Measurements from ENCODE around the gene CCDC186.

The CCDC186 gene

GRCh38 chr10:114181971-114182370, 8.0 kb upstream of the CCDC186 start:
- no peak overlapping the region for H3K27ac Mint-ChIP-seq
- no peak for DNase-seq
- H3K27me3 Mint-ChIP-seq, result no peaks in the 10 kb centered on the region
- no peak overlapping the region for H3K4me3 Mint-ChIP-seq
- no peak for ATAC-seq
- H3K4me1 Mint-ChIP-seq, result peaks cover 7% of the 10 kb centered on the region
- no peaks in the 10 kb centered on the region for H3K9me3 Mint-ChIP-seq

GRCh38 chr10:114180937-114181336, 6.9 kb upstream of the CCDC186 start:
- no peaks in the 10 kb centered on the region for H3K9me3 Mint-ChIP-seq
- H3K4me3 Mint-ChIP-seq, result no peak overlapping the region
- peaks cover 7% of the 10 kb centered on the region for H3K4me1 Mint-ChIP-seq
- ATAC-seq (peak; percentile 35), DNase-seq (no peak)
- no peak overlapping the region for H3K27ac Mint-ChIP-seq
- H3K27me3 Mint-ChIP-seq, result no peaks in the 10 kb centered on the region

- Mint-ChIP-seq H3K4me1 (peaks cover 17% of the 10 kb centered on the region), H3K27me3 (no peaks in the 10 kb centered on the region), H3K4me3 (no peak overlapping the region), H3K9me3 (no peaks in the 10 kb centered on the region), H3K27ac (no peak overlapping the region)
- no peak for DNase-seq
- ATAC-seq, result no peak
Measured at GRCh38 chr10:114179747-114180146, 5.7 kb upstream of the CCDC186 start.

- no peak for DNase-seq
- Mint-ChIP-seq H3K9me3 (no peaks in the 10 kb centered on the region), H3K27ac (peak within 1 kb of the TSS in 1 of 2 donors; percentile 62), H3K27me3 (no peaks in the 10 kb centered on the region), H3K4me3 (no peak within 1 kb of the TSS), H3K4me1 (peaks cover 20% of the 10 kb centered on the region)
- no peak for ATAC-seq
Measured at GRCh38 chr10:114179148-114179547, 5.1 kb upstream of the CCDC186 start, which contains the start of gene TDRD1. TSS of gene TDRD1 (plus strand) at chr10:114179353. CDS start at chr10:114187832, 8,479 bp downstream.

- Mint-ChIP-seq H3K4me1 (peaks cover 38% of the 10 kb centered on the region), H3K9me3 (no peaks in the 10 kb centered on the region), H3K27me3 (no peaks in the 10 kb centered on the region), H3K27ac (no peak overlapping the region), H3K4me3 (no peak overlapping the region)
- ATAC-seq (no peak), DNase-seq (no peak)
Measured at GRCh38 chr10:114176511-114176910, 2.5 kb upstream of the CCDC186 start.

GRCh38 chr10:114175667-114176066, 1.7 kb upstream of the CCDC186 start:
- Mint-ChIP-seq H3K27ac (no peak overlapping the region), H3K4me3 (peak overlapping the region in 1 of 2 donors; percentile 34), H3K4me1 (peaks cover 34% of the 10 kb centered on the region), H3K9me3 (no peaks in the 10 kb centered on the region), H3K27me3 (no peaks in the 10 kb centered on the region)
- DNase-seq, result no peak
- ATAC-seq, result no peak

GRCh38 chr10:114174695-114175188, 739 bp upstream of the CCDC186 start:
- Mint-ChIP-seq H3K4me3 (peak overlapping the region; percentile 94 to 100), H3K4me1 (peaks cover 31% of the 10 kb centered on the region), H3K9me3 (no peaks in the 10 kb centered on the region), H3K27ac (peak overlapping the region; percentile 86 to 92), H3K27me3 (no peaks in the 10 kb centered on the region)
- no peak for ATAC-seq
- no peak for DNase-seq

GRCh38 chr10:114173603-114173920, 441 bp downstream of the CCDC186 start:
- DNase-seq (no peak), ATAC-seq (peak; percentile 1)
- H3K4me3 Mint-ChIP-seq, result peak overlapping the region; percentile 94 to 100
- H3K4me1 Mint-ChIP-seq, result peaks cover 33% of the 10 kb centered on the region
- H3K9me3 Mint-ChIP-seq, result peaks cover 4% of the 10 kb centered on the region in 2 donors
- H3K27ac Mint-ChIP-seq, result peak overlapping the region; percentile 97 to 100
- H3K27me3 Mint-ChIP-seq, result no peaks in the 10 kb centered on the region

GRCh38 chr10:114172776-114173602, 1.0 kb downstream of the CCDC186 start:
- Mint-ChIP-seq H3K27me3 (no peaks in the 10 kb centered on the region), H3K4me3 (peak overlapping the region; percentile 94 to 100), H3K4me1 (peaks cover 38% of the 10 kb centered on the region), H3K27ac (peak overlapping the region; percentile 97 to 100), H3K9me3 (peaks cover 7% of the 10 kb centered on the region in 2 donors)
- DNase-seq (no peak), ATAC-seq (no peak)

- Mint-ChIP-seq H3K4me3 (peak overlapping the region; percentile 94 to 100), H3K9me3 (peaks cover 7% of the 10 kb centered on the region in 2 donors), H3K27ac (no peak overlapping the region), H3K27me3 (no peaks in the 10 kb centered on the region), H3K4me1 (peaks cover 38% of the 10 kb centered on the region)
- DNase-seq, result no peak
- no peak for ATAC-seq
Measured at GRCh38 chr10:114172216-114172615, 1.8 kb downstream of the CCDC186 start.

GRCh38 chr10:114168450-114169009, 5.5 kb downstream of the CCDC186 start:
- H3K27ac Mint-ChIP-seq, result no peak overlapping the region
- peaks cover 49% of the 10 kb centered on the region for H3K4me1 Mint-ChIP-seq
- peaks cover 7% of the 10 kb centered on the region in 2 donors for H3K9me3 Mint-ChIP-seq
- DNase-seq (no peak), ATAC-seq (no peak)
- H3K4me3 Mint-ChIP-seq, result no peak overlapping the region
- no peaks in the 10 kb centered on the region for H3K27me3 Mint-ChIP-seq

GRCh38 chr10:114167985-114168384, 6.0 kb downstream of the CCDC186 start:
- Mint-ChIP-seq H3K4me3 (no peak overlapping the region), H3K27me3 (no peaks in the 10 kb centered on the region), H3K4me1 (peaks cover 52% of the 10 kb centered on the region), H3K27ac (no peak overlapping the region), H3K9me3 (peaks cover 7% of the 10 kb centered on the region in 2 donors)
- ATAC-seq (peak; percentile 28), DNase-seq (no peak)

- Mint-ChIP-seq H3K27ac (no peak overlapping the region), H3K4me1 (peaks cover 47% of the 10 kb centered on the region), H3K27me3 (no peaks in the 10 kb centered on the region), H3K4me3 (no peak overlapping the region), H3K9me3 (peaks cover 7% of the 10 kb centered on the region in 2 donors)
- DNase-seq, result no peak
- ATAC-seq, result no peak
Measured at GRCh38 chr10:114166494-114166893, 7.5 kb downstream of the CCDC186 start.

- ATAC-seq, result no peak
- no peak for DNase-seq
- peaks cover 52% of the 10 kb centered on the region for H3K4me1 Mint-ChIP-seq
- H3K27ac Mint-ChIP-seq, result no peak overlapping the region
- H3K9me3 Mint-ChIP-seq, result peaks cover 7% of the 10 kb centered on the region in 2 donors
- H3K4me3 Mint-ChIP-seq, result no peak overlapping the region
- no peaks in the 10 kb centered on the region for H3K27me3 Mint-ChIP-seq
Measured at GRCh38 chr10:114166043-114166442, 8.0 kb downstream of the CCDC186 start.

GRCh38 chr10:114163062-114163461, 10.9 kb downstream of the CCDC186 start:
- peaks cover 45% of the 10 kb centered on the region for H3K4me1 Mint-ChIP-seq
- H3K9me3 Mint-ChIP-seq, result no peaks in the 10 kb centered on the region
- H3K27ac Mint-ChIP-seq, result no peak overlapping the region
- DNase-seq, result no peak
- no peak for ATAC-seq
- H3K27me3 Mint-ChIP-seq, result no peaks in the 10 kb centered on the region
- H3K4me3 Mint-ChIP-seq, result peak overlapping the region in 1 of 2 donors; percentile 5

- no peak for ATAC-seq
Measured at GRCh38 chr10:114157912-114158311, 16.1 kb downstream of the CCDC186 start.

More at GRCh38 chr10:114157912-114158311, 16.1 kb downstream of the CCDC186 start:
- no peak overlapping the region for H3K4me3 Mint-ChIP-seq
- H3K27me3 Mint-ChIP-seq, result no peaks in the 10 kb centered on the region
- DNase-seq, result no peak
- no peak overlapping the region for H3K27ac Mint-ChIP-seq
- H3K9me3 Mint-ChIP-seq, result no peaks in the 10 kb centered on the region
- peaks cover 14% of the 10 kb centered on the region for H3K4me1 Mint-ChIP-seq
